ENCODE measurements around the gene CCL19. TPM values are rescaled to one million over a fixed set of nuclear protein-coding genes. Genes with fewer than 3 reads are reported as not detected.

CCL19 gene
- total and polyA plus RNA-seq, 2 experiments from 2014 or later: not detected

DNA sequence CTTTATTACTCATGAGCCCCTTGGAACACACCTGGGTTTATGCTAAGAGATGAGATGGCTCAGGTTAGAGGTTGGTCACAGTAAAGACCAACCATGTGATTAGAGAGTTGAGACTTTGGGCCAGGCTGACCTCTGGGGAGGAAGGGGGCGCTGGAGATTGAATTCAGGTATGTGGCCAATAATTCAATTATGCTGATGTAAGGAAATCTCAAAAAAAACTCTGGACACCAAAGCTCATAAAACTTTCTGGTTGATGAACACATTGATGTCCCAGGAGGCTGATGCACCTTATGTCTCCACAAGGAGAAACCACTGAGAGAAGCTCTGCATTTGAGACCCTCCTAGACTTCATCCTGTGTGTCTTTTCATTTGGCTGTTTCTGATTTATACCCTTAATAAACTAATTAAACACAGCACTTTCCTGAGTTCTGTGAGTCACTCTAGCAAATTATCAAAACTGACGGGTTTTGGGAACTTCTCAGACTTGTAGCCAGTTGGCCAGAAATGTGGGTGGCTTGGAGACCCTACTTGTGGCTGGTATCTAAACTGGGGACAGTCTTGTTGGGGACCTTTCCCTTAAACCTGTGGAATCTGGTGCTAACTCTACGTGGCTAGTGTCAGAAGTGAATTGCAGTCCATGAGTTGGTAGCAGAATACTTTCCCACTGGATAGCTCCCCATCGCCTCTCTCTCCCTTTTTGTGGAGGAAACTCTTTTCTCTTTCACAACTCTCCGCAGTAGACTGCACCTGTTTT is 21.1 kb downstream of the CCL19 start (continued):
- TF ChIP-seq, protein P1, sequence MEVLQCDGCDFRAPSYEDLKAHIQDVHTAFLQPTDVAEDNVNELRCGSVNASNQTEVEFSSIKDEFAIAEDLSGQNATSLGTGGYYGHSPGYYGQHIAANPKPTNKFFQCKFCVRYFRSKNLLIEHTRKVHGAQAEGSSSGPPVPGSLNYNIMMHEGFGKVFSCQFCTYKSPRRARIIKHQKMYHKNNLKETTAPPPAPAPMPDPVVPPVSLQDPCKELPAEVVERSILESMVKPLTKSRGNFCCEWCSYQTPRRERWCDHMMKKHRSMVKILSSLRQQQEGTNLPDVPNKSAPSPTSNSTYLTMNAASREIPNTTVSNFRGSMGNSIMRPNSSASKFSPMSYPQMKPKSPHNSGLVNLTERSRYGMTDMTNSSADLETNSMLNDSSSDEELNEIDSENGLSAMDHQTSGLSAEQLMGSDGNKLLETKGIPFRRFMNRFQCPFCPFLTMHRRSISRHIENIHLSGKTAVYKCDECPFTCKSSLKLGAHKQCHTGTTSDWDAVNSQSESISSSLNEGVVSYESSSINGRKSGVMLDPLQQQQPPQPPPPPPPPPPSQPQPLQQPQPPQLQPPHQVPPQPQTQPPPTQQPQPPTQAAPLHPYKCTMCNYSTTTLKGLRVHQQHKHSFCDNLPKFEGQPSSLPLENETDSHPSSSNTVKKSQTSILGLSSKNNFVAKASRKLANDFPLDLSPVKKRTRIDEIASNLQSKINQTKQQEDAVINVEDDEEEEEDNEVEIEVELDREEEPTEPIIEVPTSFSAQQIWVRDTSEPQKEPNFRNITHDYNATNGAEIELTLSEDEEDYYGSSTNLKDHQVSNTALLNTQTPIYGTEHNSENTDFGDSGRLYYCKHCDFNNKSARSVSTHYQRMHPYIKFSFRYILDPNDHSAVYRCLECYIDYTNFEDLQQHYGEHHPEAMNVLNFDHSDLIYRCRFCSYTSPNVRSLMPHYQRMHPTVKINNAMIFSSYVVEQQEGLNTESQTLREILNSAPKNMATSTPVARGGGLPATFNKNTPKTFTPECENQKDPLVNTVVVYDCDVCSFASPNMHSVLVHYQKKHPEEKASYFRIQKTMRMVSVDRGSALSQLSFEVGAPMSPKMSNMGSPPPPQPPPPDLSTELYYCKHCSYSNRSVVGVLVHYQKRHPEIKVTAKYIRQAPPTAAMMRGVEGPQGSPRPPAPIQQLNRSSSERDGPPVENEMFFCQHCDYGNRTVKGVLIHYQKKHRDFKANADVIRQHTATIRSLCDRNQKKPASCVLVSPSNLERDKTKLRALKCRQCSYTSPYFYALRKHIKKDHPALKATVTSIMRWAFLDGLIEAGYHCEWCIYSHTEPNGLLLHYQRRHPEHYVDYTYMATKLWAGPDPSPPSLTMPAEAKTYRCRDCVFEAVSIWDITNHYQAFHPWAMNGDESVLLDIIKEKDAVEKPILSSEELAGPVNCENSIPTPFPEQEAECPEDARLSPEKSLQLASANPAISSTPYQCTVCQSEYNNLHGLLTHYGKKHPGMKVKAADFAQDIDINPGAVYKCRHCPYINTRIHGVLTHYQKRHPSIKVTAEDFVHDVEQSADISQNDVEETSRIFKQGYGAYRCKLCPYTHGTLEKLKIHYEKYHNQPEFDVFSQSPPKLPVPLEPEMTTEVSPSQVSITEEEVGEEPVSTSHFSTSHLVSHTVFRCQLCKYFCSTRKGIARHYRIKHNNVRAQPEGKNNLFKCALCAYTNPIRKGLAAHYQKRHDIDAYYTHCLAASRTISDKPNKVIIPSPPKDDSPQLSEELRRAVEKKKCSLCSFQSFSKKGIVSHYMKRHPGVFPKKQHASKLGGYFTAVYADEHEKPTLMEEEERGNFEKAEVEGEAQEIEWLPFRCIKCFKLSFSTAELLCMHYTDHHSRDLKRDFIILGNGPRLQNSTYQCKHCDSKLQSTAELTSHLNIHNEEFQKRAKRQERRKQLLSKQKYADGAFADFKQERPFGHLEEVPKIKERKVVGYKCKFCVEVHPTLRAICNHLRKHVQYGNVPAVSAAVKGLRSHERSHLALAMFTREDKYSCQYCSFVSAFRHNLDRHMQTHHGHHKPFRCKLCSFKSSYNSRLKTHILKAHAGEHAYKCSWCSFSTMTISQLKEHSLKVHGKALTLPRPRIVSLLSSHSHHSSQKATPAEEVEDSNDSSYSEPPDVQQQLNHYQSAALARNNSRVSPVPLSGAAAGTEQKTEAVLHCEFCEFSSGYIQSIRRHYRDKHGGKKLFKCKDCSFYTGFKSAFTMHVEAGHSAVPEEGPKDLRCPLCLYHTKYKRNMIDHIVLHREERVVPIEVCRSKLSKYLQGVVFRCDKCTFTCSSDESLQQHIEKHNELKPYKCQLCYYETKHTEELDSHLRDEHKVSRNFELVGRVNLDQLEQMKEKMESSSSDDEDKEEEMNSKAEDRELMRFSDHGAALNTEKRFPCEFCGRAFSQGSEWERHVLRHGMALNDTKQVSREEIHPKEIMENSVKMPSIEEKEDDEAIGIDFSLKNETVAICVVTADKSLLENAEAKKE (CRISPR knock-in tag; IDR thresholded peaks at IDR 0.05): no peak
- no peak for TF ChIP-seq NANOG (IDR thresholded peaks at IDR 0.05; ENCODE audit: borderline replicate concordance)
- no peak for TF ChIP-seq JUNB (IDR thresholded peaks at IDR 0.05; ENCODE audit: unreplicated experiment)
- TF ChIP-seq, protein P2, sequence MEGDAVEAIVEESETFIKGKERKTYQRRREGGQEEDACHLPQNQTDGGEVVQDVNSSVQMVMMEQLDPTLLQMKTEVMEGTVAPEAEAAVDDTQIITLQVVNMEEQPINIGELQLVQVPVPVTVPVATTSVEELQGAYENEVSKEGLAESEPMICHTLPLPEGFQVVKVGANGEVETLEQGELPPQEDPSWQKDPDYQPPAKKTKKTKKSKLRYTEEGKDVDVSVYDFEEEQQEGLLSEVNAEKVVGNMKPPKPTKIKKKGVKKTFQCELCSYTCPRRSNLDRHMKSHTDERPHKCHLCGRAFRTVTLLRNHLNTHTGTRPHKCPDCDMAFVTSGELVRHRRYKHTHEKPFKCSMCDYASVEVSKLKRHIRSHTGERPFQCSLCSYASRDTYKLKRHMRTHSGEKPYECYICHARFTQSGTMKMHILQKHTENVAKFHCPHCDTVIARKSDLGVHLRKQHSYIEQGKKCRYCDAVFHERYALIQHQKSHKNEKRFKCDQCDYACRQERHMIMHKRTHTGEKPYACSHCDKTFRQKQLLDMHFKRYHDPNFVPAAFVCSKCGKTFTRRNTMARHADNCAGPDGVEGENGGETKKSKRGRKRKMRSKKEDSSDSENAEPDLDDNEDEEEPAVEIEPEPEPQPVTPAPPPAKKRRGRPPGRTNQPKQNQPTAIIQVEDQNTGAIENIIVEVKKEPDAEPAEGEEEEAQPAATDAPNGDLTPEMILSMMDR (conservative IDR thresholded peaks at IDR 0.05; ENCODE audit: low read depth in 2 of 2): no peak
- TF ChIP-seq STAT1 (IDR thresholded peaks at IDR 0.05; ENCODE audit: unreplicated experiment): no peak
- TF ChIP-seq EZH2 (IDR thresholded peaks at IDR 0.05; ENCODE audit: low read depth, unreplicated experiment): no peak

Data from GM23338 (cell line).